GM21723 (cell line): Measurements from ENCODE around the gene TMEM203.

Experiments used
- ATAC-seq: cut with Tn5 transposase; IDR thresholded peaks from one replicate; pipeline ENCODE4 v1.9.1; 2021; ENCODE audit warnings: mild to moderate bottlenecking, moderate library complexity; ENCODE audit not compliant: unreplicated experiment

Gene TMEM203

GRCh38 chr9:137182836-137183235 is 22.6 kb downstream of the TMEM203 start:
- no peak for ATAC-seq

DNA sequence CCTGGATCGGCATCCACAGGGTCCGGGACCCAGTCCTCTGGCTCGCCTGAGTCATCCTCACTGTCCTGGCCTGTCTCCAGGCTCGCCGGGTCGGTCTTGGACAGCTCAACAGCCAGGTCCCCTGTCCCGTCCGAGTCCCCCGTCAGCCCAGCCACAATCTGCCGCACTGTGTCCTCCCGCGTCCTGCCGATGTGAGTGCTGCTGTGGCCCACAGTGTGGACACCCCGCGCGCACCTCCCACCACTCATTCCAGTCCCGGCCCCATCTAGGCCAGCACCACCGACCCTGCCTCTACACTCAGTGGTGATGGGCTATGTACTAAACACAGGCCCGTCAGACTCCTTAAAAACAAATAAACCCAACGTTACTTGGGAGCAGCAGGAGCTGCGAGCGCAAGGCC is 23.8 kb downstream of the TMEM203 start:
- ATAC-seq, result no peak

- no peak for ATAC-seq
Measured at GRCh38 chr9:137180491-137180890, 25.0 kb downstream of the TMEM203 start.

- ATAC-seq, result no peak
Measured at GRCh38 chr9:137179761-137180160, 25.7 kb downstream of the TMEM203 start.

DNA sequence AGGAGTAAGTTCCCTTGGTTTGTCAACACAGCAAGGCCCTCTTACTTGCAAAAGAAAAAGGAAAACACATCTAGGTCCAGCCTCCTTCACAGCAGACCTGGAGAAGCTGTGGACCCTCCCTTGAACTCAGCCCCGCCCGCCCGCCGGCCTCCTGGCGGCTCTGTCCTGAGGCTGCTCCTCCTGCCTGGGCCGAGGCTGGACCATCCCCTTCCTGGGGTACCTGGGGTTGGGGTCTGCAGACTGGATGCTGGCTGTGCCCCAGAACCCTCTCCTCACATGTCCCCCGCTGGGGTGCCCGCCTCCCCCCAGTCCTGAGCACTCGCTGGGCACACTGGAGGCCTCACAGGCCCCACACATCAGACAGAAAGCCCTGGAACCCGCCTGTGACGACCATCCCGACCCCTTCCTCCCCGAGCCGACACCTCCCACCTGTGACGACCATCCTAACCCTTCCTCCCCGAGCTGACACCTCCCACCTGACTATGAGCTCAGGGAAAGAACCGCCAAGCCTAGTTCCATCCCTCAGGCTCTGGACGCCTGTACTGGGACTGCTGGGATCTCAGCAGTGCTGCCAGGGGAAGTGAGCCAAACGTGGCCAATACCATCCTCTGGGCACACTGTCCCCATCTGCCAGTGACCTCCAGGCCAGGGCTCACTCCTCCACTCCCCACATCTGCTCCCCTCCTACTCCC is 26.4 kb downstream of the TMEM203 start:
- ATAC-seq, result no peak

DNA sequence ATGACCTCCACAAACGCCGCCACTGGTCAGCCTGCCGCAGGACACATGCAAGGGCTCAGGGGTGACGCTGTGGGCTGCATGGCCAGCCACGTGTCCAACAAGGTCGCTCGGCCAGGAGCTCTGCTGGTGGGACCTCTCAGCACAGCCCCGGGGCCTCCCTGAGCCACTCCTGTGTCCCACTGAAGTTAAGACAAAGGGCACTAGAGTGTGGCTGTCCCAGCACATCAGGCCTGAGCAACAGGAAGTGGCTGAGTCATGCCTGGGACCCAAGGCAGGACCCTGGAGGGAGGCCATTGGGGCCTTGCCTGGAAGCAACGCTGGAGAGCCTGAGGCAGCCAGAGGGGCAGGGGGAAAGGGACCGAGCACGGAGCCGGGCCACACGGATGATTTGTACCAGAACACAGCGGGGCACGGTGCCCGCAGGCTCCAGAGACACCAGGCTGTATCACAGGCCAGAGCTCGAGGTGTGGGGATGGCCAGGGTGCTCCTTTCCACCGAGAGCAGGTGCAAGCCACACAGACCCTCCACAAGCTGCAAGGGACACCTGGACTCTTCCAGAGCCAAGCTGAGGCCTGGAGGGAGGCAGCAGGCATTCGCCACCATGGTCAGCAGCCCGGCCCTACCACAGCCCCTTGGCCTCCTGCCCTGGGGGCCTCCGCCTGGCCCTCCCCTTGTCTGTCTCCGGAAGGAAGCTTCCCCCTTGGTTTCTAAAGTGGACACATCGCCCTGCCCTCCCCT is 27.1 kb downstream of the TMEM203 start:
- no peak for ATAC-seq

- no peak for ATAC-seq
Measured at GRCh38 chr9:137176302-137177182, 28.9 kb downstream of the TMEM203 start.

GRCh38 chr9:137175345-137175961 is 30.0 kb downstream of the TMEM203 start:
- ATAC-seq, result no peak

DNA sequence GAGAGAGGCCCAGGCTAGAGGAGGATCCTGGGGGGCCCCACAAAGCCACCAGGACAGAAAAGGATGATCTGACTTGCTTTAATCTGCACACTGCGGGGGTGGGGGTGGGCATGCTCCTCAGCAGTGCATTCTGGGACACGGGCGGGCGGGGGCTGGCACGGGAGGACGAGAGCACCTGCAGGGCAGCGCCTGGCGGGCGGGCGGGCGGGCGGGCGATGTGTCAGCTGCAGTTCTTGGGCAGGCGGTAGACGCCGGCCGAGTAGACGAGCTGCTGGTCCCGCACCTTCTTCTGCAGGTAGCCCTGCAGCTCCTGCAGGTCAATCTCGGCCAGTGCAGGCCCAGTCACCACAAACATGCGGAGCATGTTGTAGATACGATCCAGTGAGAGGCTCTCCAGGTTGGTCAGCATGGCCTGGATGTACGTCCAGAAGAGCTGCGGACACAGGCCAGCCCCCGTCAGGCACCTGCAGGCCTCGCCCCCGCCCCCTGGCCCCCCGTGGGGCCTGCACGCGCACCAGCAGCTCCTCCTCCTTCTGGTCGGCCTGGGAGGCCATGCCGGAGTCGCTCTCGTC is 30.6 kb downstream of the TMEM203 start:
- no peak for ATAC-seq

- no peak for ATAC-seq
Measured at GRCh38 chr9:137173796-137174664, 31.4 kb downstream of the TMEM203 start.

GRCh38 chr9:137172901-137173795 is 32.3 kb downstream of the TMEM203 start:
- no peak for ATAC-seq

DNA sequence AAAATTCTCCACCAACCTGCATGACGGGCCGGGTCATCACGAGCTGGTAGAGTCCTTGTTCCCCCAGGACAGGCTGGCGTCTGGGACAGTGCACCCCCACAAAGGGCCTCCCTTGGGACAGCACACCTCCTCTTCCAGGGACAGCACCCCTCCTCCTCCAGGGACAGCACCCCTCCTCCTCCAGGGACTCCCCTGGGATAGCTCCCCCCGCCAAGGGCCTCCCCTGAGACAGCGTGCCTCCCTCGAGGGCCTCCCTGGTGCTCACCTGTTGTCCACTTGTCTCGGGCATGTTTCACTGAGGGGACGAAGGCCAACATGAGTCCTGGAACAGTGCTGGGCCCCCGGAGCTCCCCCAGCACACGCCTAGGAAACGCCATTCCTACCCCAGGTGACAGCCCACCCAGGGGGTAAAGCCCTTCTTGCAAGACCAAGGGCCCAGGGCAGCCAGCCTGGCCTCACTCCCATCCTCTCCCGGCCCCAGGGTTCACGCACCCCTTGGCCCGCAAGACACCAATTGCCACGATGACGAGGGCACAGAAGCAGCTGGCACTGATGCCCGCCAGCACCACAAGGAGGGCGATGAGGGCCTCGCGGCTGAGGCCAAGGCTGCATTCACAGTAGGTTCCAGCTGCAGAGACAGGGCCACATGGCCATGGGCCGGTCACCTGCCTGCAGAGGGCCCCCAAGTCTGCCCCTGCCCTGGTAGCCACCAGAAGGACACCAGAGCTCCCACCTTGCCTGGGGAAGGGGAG is 34.1 kb downstream of the TMEM203 start:
- ATAC-seq, result no peak

DNA sequence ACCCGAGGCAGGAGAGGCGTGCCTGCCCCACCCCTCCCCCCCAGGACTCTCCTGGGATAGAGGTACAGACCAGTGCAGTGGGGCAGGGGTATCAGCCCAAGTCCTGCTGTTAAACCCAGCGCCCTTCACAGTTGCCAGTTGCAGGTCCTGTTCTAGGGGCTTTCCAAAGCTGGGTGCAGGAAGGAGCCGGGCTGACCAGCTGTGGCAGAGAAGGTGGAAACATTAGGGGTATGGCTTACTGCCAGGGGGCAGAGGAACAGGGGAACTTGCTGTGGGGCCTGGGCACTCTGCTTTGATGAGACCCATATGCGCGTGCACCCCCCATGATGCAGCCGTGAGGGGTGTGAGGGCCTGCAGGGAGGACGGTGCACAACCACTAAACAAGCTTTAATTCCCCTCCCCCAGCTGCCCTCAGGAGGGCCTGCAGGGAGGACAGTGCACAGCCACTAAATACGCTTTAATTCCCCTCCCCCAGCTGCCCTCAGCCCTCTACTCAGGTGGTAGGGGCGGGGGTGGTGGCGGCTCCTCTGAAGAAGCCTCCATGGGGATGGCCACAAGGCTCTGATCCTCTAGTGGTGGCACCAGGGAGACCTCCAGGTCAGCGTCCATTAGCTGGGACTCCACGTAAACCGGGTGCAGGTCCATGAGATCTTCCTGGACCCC is 34.8 kb downstream of the TMEM203 start:
- ATAC-seq, result no peak

GRCh38 chr9:137169896-137170358 is 35.5 kb downstream of the TMEM203 start, which contains the start of gene LRRC26:
Gene LRRC26, minus strand, starts transcription at chr9:137170051. Its CDS starts 108 bp downstream, at chr9:137169943.
- ATAC-seq, result no peak

DNA sequence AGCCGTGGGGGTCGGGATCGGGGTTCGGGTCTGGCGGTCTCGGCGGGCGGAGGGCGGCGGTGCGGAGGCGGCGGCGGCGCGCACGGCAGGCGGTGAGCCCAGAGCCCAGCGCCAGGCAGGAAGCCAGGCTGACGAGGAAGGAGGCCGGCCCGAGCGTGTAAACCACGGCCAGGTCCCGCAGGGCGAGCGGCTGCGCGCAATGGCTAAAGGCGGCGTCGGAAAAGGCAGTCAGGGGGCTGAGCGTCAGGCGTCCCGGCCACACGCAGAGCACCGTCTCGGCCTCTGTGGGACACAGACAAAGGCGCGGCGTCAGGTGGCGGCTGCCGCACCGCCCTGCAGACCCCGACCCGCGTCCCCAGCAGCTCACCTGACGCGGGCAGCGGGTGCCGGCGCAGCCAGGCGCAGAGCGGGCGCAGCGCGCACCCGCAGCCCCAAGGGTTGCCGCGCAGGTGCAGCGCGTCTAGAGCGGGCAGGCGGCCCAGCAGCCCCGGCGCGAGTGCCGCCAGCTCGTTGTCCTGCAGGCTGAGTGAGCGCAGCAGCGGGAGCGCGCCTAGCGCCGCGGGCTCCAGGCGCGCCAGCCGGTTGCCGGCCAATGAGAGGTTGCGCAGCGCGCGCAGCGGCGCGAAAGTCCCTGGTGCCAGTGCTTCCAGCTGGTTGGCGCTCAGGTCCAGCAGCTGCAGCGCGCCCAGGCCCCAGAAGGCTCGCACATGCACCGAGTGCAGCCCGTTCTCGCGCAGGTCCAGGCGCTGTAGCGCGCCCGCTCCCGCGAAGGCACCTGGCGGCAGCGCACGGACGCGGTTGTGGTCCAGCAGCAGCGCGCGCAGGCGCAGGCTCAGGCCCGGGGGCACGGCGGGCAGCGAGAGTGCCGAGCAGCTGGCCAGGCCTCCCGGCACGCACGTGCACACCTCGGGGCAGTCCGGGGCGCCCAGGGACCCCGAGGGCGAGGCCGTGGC is 36.3 kb downstream of the TMEM203 start:
- ATAC-seq, result no peak

GRCh38 chr9:137168573-137168903 is 36.9 kb downstream of the TMEM203 start:
- ATAC-seq, result no peak
